Cardiac fibroblast (primary cell): Measurements from ENCODE around the gene TTLL4.

ENCODE experiments used
- DNase-seq, 2 donors: peaks; one replicate each; pipeline versions ENCODE4 v3.0.0 to v3.0.0-alpha.2; 2010; ENCODE audit warnings: low read depth in 2 of 2
- H3K4me3 ChIP-seq, 2 donors: replicated peaks in 1 of 2; 1 replicate in 1 of 2; 2 replicates in 1 of 2; pipeline ENCODE4 v1.5.1; 2011; ENCODE audit warnings: low read depth in 2 of 2, low read length in 2 of 2, mild to moderate bottlenecking in 2 of 2, moderate library complexity in 1 of 2
- CTCF ChIP-seq: IDR thresholded peaks from one replicate; pipeline ENCODE4 v1.5.1; 2011; ENCODE audit warnings: low read depth, mild to moderate bottlenecking, low read length, inconsistent platforms

TTLL4 gene

GRCh38 chr2:218804817-218805216 is 94.2 kb downstream of the TTLL4 start:
- no peak for TF ChIP-seq CTCF
- no peak for DNase-seq
- no peak overlapping the region for H3K4me3 ChIP-seq
